IMR-90 (cell line): Measurements from ENCODE around the gene GREB1L. TPM values are rescaled to one million over a fixed set of nuclear protein-coding genes. Genes with fewer than 3 reads are reported as not detected.

ENCODE experiments used
- ATAC-seq: fragments of 200-7000 bp; cut with Tn5 transposase; 2 replicates; pipeline ENCODE4 v1.9.1; 2020; ENCODE audit warnings: low read depth, mild to moderate bottlenecking, moderate library complexity
- BruUV-seq: library from RNA; stranded (reverse); fragments of 400-500 nt; replicated peaks from 2 replicates; lab custom pipeline; 2021; lab: Mats Ljungman, UMichigan
- CTCF ChIA-PET: fragments of 300-600 bp; formaldehyde crosslinking; extraction: SDS; loops from one replicate; lab custom pipeline; 2021; ENCODE audit warnings: antibody characterized with exemption; lab: Yijun Ruan, JAX
- POLR2A ChIA-PET: fragments of 300-600 bp; sonication (Branson Sonifier 250); formaldehyde crosslinking; loops from one replicate; lab custom pipeline; 2022; ENCODE audit warnings: antibody characterized with exemption; ENCODE audit not compliant: unreplicated experiment; lab: Charles Lee
- DNase-seq: peaks from one replicate; pipeline ENCODE4 v3.0.0; 2013
- H2AFZ ChIP-seq: replicated peaks from 2 replicates; pipeline ENCODE3; 2013; ENCODE audit warnings: low read length, mild to moderate bottlenecking; ENCODE audit not compliant: poor library complexity
- H2AK5ac ChIP-seq: 2 replicates; pipeline ENCODE4 v1.6.1; 2013; ENCODE audit warnings: low read depth, low read length, inconsistent platforms
- H2AK9ac ChIP-seq: replicated peaks from 2 replicates; pipeline ENCODE3; 2013; ENCODE audit warnings: mild to moderate bottlenecking, low read depth, low read length, moderate library complexity; ENCODE audit not compliant: poor library complexity
- H2BK120ac ChIP-seq: 2 replicates; pipeline ENCODE4 v1.6.1; 2013; ENCODE audit warnings: low read depth, low read length, inconsistent platforms
- H2BK15ac ChIP-seq: 3 replicates; pipeline ENCODE4 v1.6.1; 2013; ENCODE audit warnings: low read depth, low read length, inconsistent platforms
- H2BK20ac ChIP-seq: 2 replicates; pipeline ENCODE4 v1.6.1; 2013; ENCODE audit warnings: low read depth, mild to moderate bottlenecking, inconsistent platforms, low read length, moderate library complexity
- H2BK5ac ChIP-seq: 2 replicates; pipeline ENCODE4 v1.6.1; 2013; ENCODE audit warnings: mild to moderate bottlenecking, low read depth, low read length, inconsistent platforms; ENCODE audit not compliant: poor library complexity, severe bottlenecking
- H3K14ac ChIP-seq: replicated peaks from 2 replicates; pipeline ENCODE4 v1.6.1; 2013; ENCODE audit warnings: low read depth, low read length, inconsistent platforms
- H3K18ac ChIP-seq: 2 replicates; pipeline ENCODE4 v1.6.1; 2013; ENCODE audit warnings: low read depth, low read length, control low read depth
- H3K23ac ChIP-seq: 2 replicates; pipeline ENCODE4 v1.6.1; 2013; ENCODE audit warnings: low read depth, low read length, inconsistent platforms
- H3K27ac ChIP-seq: 2 replicates; pipeline ENCODE4 v1.5.1; 2013; ENCODE audit warnings: mild to moderate bottlenecking, control low read depth, low read length; ENCODE audit not compliant: insufficient read depth
- H3K27me3 ChIP-seq: 2 replicates; pipeline ENCODE4 v1.6.1; 2013; ENCODE audit warnings: low read length; ENCODE audit not compliant: control insufficient read depth, insufficient read depth
- H3K36me3 ChIP-seq: 2 replicates; pipeline ENCODE4 v1.6.1; 2013; ENCODE audit warnings: low read length, mixed read lengths; ENCODE audit not compliant: control insufficient read depth, insufficient read depth
- H3K4ac ChIP-seq: 2 replicates; pipeline ENCODE4 v1.6.1; 2013; ENCODE audit warnings: low read depth, low read length, inconsistent platforms
- H3K4me1 ChIP-seq: 2 replicates; pipeline ENCODE4 v1.6.1; 2013; ENCODE audit warnings: low read length, mixed read lengths; ENCODE audit not compliant: control insufficient read depth, insufficient read depth
- H3K4me2 ChIP-seq: 2 replicates; pipeline ENCODE4 v1.6.1; 2013; ENCODE audit warnings: low read depth, mild to moderate bottlenecking, control low read depth, low read length, moderate library complexity
- H3K4me3 ChIP-seq: 2 replicates; pipeline ENCODE4 v1.5.1; 2013; ENCODE audit warnings: low read depth, mild to moderate bottlenecking, control low read depth, low read length, moderate library complexity; ENCODE audit not compliant: insufficient read depth
- H3K56ac ChIP-seq: 2 replicates; pipeline ENCODE4 v1.6.1; 2013; ENCODE audit warnings: low read length, inconsistent platforms; ENCODE audit not compliant: insufficient read depth; ENCODE audit errors: extremely low read depth
- H3K79me1 ChIP-seq, 2 experiments: 2 replicates each; pipeline ENCODE4 v1.6.1; 2013; ENCODE audit warnings: low read length in 2 of 2, inconsistent platforms in 1 of 2, low read depth in 1 of 2
- H3K9ac ChIP-seq: 2 replicates; pipeline ENCODE4 v1.6.1; 2013; ENCODE audit warnings: low read depth, low read length, control low read depth
- H3K9me1 ChIP-seq: 2 replicates; pipeline ENCODE4 v1.6.1; 2013; ENCODE audit warnings: low read length, inconsistent platforms; ENCODE audit not compliant: insufficient read depth
- H3K9me3 ChIP-seq: 2 replicates; pipeline ENCODE4 v1.6.1; 2013; ENCODE audit warnings: low read length; ENCODE audit not compliant: control insufficient read depth, insufficient read depth
- H4K20me1 ChIP-seq: 2 replicates; pipeline ENCODE4 v1.6.1; 2013; ENCODE audit warnings: low read length, inconsistent platforms; ENCODE audit not compliant: insufficient read depth
- H4K5ac ChIP-seq: 2 replicates; pipeline ENCODE4 v1.6.1; 2013; ENCODE audit warnings: mild to moderate bottlenecking, low read depth, low read length, control low read depth
- H4K8ac ChIP-seq, 2 experiments: 2 replicates each; pipeline ENCODE4 v1.6.1; 2013; ENCODE audit warnings: low read depth in 2 of 2, low read length in 2 of 2, control low read depth in 1 of 2, inconsistent platforms in 1 of 2
- H4K91ac ChIP-seq: 2 replicates; pipeline ENCODE4 v1.6.1; 2013; ENCODE audit warnings: low read depth, low read length, inconsistent platforms; ENCODE audit not compliant: insufficient read depth
- CEBPB ChIP-seq: IDR thresholded peaks from 2 replicates; pipeline ENCODE4 v1.6.1; 2012; ENCODE audit warnings: low read depth, low read length, improper control_type of control experiment
- FOS ChIP-seq: fragments of 150-350 bp; IDR thresholded peaks from 2 replicates; pipeline ENCODE4 v1.6.1; 2016; ENCODE audit warnings: low read depth, low read length
- MAFK ChIP-seq: IDR thresholded peaks from 2 replicates; pipeline ENCODE4 v1.6.1; 2012; ENCODE audit warnings: low read depth, low read length, improper control_type of control experiment
- MAZ ChIP-seq: IDR thresholded peaks from 2 replicates; pipeline ENCODE4 v1.6.1; 2012; ENCODE audit warnings: low read depth, mild to moderate bottlenecking, low read length, improper control_type of control experiment, moderate library complexity, borderline replicate concordance
- NFE2L2 ChIP-seq: fragments of 150-350 bp; IDR thresholded peaks from 2 replicates; pipeline ENCODE4 v1.6.1; 2016; ENCODE audit warnings: low read depth, mild to moderate bottlenecking, low read length
- POLR2A ChIP-seq: IDR thresholded peaks from 2 replicates; pipeline ENCODE4 v1.6.1; 2012; ENCODE audit warnings: mild to moderate bottlenecking, low read depth, low read length
- RCOR1 ChIP-seq: IDR thresholded peaks from 2 replicates; pipeline ENCODE4 v1.6.1; 2012; ENCODE audit warnings: mild to moderate bottlenecking, low read length, improper control_type of control experiment; ENCODE audit not compliant: insufficient replicate concordance
- RFX5 ChIP-seq: IDR thresholded peaks from 2 replicates; pipeline ENCODE4 v1.8.0; 2012; ENCODE audit warnings: low read depth, mild to moderate bottlenecking, low read length, moderate library complexity
- SMC3 ChIP-seq: fragments of 150-350 bp; IDR thresholded peaks from 2 replicates; pipeline ENCODE4 v1.6.1; 2016; ENCODE audit warnings: low read depth, mild to moderate bottlenecking, antibody characterized with exemption, low read length, moderate library complexity
- WGBS, 2 experiments: methylation state at CpG; one replicate each; pipeline versions ENCODE4 v1.1.5 to v1.1.7; 2013; ENCODE audit warnings: missing lambda C conversion rate in 2 of 2; ENCODE audit not compliant: insufficient read length in 1 of 2; ENCODE audit errors: extremely low coverage in 2 of 2; 5-methylcytosine and 5-hydroxymethylcytosine counted together
- dilution Hi-C: fragments of 300-500 bp; cut with HindIII; formaldehyde crosslinking; loops from one replicate; pipeline ENCODE4 v1.14.3; 2018; ENCODE audit warnings: low sequenced_read_pairs; ENCODE audit not compliant: unreplicated experiment
- in situ Hi-C: fragments of 300-500 bp; cut with MboI; formaldehyde crosslinking; loops from 3 replicates; pipeline ENCODE4 v1.14.3; 2019; ENCODE audit warnings: low sequenced_read_pairs, inconsistent platforms, mixed read lengths
- intact Hi-C: fragments of 100-400 bp; cut with micrococcal nuclease; formaldehyde crosslinking; loops from 2 replicates; pipeline ENCODE4 v1.10.0; 2022
- polyA plus RNA-seq, 3 experiments: library from polyadenylated mRNA; depleted of rRNA; stranded (reverse); fragments of >200 nt; gene quantifications; 2 replicates each; pipeline ENCODE4 v1.2.3, GENCODE V29; 2012; ENCODE audit warnings: low replicate concordance in 1 of 3
- total RNA-seq: library from RNA; depleted of rRNA; stranded (reverse); fragments of >200 nt; gene quantifications from 2 replicates; pipeline ENCODE4 v1.2.3, GENCODE V29; 2012
- TF ChIP-seq, protein P1 (sequence below): fragments of 150-350 bp; IDR thresholded peaks from 2 replicates; pipeline ENCODE4 v1.6.1; 2017; ENCODE audit warnings: mild to moderate bottlenecking, antibody characterized with exemption, low read length, low read depth
- TF ChIP-seq, protein P2 (sequence below): conservative IDR thresholded peaks from 2 replicates; pipeline ENCODE4 v1.5.1; 2012; ENCODE audit warnings: mild to moderate bottlenecking, low read depth, low read length, improper control_type of control experiment

The GREB1L gene
- total and polyA plus RNA-seq, 2 of the 4 experiments (the other 2 are of a cell fraction), result under 0.01 to 0.02 TPM

GRCh38 chr18:21402272-21402671 is 160.2 kb downstream of the GREB1L start:
- in situ Hi-C loops, result no loop called here
- Histone ChIP-seq H3K27ac (no peak overlapping the region), H3K9me1 (no peaks in the 10 kb centered on the region), H3K4me2 (no peak overlapping the region), H4K8ac (no peak overlapping the region), H2BK20ac (no peak overlapping the region), H4K20me1 (no peaks in the 10 kb centered on the region), H2BK120ac (no peak overlapping the region), H4K5ac (no peak overlapping the region), H3K9ac (no peak overlapping the region), H3K14ac (no peak overlapping the region), H2AK9ac (no peak overlapping the region), H3K4me3 (no peak overlapping the region), H3K36me3 (no peaks in the 10 kb centered on the region), H3K56ac (no peak overlapping the region), H2BK15ac (no peak overlapping the region), H3K4me1 (no peaks in the 10 kb centered on the region), H2AFZ (no peak overlapping the region), H2BK5ac (no peak overlapping the region), H3K79me1 (no peaks in the 10 kb centered on the region), H3K23ac (no peak overlapping the region), H4K91ac (no peak overlapping the region), H3K9me3 (no peaks in the 10 kb centered on the region), H3K27me3 (peaks cover 9% of the 10 kb centered on the region; the same call in 1 of the 2 replicates), H3K4ac (no peak overlapping the region), H3K18ac (no peak overlapping the region), H2AK5ac (no peak overlapping the region)
- BruUV-seq, result no TSS peak
- ATAC-seq, result no peak
- TF ChIP-seq SMC3 (no peak), MAZ (no peak), POLR2A (no peak), MAFK (no peak), FOS (no peak), CEBPB (no peak), RCOR1 (no peak), RFX5 (no peak), NFE2L2 (no peak)
- TF ChIP-seq, protein P1, sequence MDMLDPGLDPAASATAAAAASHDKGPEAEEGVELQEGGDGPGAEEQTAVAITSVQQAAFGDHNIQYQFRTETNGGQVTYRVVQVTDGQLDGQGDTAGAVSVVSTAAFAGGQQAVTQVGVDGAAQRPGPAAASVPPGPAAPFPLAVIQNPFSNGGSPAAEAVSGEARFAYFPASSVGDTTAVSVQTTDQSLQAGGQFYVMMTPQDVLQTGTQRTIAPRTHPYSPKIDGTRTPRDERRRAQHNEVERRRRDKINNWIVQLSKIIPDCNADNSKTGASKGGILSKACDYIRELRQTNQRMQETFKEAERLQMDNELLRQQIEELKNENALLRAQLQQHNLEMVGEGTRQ, result no peak
- TF ChIP-seq, protein P2, sequence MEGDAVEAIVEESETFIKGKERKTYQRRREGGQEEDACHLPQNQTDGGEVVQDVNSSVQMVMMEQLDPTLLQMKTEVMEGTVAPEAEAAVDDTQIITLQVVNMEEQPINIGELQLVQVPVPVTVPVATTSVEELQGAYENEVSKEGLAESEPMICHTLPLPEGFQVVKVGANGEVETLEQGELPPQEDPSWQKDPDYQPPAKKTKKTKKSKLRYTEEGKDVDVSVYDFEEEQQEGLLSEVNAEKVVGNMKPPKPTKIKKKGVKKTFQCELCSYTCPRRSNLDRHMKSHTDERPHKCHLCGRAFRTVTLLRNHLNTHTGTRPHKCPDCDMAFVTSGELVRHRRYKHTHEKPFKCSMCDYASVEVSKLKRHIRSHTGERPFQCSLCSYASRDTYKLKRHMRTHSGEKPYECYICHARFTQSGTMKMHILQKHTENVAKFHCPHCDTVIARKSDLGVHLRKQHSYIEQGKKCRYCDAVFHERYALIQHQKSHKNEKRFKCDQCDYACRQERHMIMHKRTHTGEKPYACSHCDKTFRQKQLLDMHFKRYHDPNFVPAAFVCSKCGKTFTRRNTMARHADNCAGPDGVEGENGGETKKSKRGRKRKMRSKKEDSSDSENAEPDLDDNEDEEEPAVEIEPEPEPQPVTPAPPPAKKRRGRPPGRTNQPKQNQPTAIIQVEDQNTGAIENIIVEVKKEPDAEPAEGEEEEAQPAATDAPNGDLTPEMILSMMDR, result no peak
- WGBS, 2 experiments, result 100% methylated on average over 1 of the region's 1 CpG; no CpG with 5 or more reads in 1 of the 2 experiments
- no peak for DNase-seq
- dilution Hi-C loops, result no loop called here
- ChIA-PET CTCF (no interaction called here), POLR2A (no interaction called here)
- intact Hi-C loops, result no loop called here
